KG1 (cell line): ENCODE measurements around the gene ACTR1A.
"Not testable (repeated sequence)": the region's sequence is repeated elsewhere in the genome, so short reads cannot be mapped to it uniquely, and the experiment has no call there.

Experiments used
- DNase-seq: peaks from one replicate; lab custom pipeline; 2025; lab: John Stamatoyannopoulos, UW

ACTR1A gene

DNA sequence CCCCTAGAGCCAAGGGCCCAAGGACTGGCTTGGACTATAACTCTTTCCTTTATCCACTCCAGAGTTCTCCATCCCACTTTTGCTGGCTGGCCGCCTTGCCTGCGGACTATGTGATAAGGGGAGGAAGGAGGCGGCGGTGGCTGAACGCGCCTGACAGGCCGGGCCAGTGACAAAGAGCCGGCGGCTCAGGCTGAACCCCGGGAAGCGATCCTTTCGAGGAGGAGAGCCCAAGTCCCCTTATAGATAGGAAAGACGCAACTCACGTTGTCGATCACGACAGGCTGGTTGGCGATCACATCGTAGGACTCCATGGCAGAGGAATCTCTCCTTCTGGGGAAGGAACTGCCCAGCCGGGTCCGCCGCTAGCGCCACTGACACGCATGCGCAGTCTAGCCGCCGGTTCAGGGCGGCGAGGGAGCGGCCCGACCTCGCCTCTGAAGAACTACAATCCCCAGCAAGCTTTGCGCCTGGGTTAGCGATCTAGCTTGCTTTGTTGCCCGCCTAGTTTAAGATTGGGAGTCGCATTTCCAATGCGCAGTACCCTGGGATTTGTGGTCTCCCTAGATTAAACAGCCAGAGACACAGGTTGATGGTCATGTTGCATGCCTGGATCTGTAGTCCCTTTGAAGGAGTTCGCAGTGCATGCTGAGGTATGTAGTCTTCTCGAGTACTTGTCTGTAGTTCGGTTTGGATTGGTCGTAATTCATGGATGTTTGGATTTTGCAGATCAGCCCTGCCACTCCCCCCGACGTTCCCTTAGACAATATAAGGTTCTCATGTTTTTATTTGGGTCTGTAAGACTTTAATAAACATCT, at the start of gene ACTR1A:
Gene ACTR1A, minus strand, starts transcription at position 376 of the 815 bp plus-strand sequence. Its CDS starts 65 bp downstream, at position 311.
- peak; percentile 97 for DNase-seq

DNA sequence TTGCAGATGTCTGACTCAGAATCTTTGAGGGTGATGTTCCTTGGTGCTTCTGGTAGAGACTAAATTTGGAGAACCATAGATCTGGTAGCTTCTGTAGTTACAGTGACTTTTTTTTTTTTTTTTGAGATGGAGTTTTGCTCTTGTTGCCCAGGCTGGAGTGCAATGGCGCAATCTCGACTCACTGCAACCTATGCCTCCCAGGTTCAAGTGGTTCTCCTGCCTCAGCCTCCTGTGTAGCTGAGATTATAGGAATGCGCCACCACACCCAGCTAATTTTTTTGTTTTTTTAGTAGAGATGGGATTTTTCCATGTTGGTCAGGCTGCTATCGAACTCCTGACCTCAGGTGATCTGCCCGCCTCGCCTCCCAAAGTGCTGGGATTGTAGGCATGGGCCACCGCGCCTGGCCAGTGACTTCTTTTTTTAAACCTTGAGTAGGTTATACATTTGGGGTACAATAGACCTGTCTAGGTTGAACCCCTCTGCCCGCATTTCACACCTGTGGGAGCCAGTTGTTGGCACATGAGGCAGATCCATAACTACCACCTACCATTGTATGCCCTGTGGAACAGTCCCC, 48.2 kb upstream of the ACTR1A start:
- DNase-seq, result no peak

GRCh38 chr10:102549549-102549948, 47.0 kb upstream of the ACTR1A start:
- DNase-seq, result no peak

DNA sequence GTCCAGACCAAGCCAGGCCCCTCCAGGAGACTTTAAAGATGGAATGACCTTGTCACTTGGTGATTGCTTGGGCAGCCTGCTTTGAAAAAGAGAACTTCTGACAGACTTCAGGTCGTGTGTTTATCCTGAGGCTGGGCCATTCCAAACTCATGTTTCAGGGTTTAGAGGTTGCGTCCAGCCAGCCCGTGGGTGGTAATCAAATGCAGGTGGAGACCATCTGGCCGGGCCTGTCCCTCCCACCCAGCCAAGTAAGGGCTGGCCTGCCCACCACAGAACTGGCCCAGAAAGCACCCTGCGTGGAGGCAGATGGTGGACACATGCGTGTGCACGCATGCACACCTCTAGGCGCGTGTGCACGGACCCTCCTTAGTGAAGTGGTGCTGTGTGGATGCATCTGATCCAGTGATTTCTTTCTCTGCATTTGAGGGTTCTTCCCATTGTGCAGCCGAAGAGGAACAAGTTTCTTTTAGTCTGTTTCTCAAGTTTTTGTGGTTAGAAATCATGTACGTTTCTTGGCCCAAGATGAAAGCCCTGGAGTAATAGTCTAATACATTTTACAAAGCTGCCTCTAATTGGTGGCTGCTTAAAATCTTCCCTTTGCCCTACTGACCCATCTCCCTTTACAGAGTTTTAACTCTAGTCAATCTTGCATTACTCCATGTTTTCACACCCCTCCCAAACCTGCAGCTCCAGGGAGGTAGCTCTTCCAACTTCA, 44.3 kb upstream of the ACTR1A start:
- DNase-seq, result no peak

GRCh38 chr10:102545997-102546396, 43.5 kb upstream of the ACTR1A start:
- no peak for DNase-seq

- no peak for DNase-seq
These were observed 42.9 kb upstream of the ACTR1A start for GRCh38 chr10:102545265-102545871.

- DNase-seq, result no peak
These were observed 40.4 kb upstream of the ACTR1A start for GRCh38 chr10:102542800-102543418.

- DNase-seq, result no peak
These were observed 37.5 kb upstream of the ACTR1A start for GRCh38 chr10:102540023-102540422.

DNA sequence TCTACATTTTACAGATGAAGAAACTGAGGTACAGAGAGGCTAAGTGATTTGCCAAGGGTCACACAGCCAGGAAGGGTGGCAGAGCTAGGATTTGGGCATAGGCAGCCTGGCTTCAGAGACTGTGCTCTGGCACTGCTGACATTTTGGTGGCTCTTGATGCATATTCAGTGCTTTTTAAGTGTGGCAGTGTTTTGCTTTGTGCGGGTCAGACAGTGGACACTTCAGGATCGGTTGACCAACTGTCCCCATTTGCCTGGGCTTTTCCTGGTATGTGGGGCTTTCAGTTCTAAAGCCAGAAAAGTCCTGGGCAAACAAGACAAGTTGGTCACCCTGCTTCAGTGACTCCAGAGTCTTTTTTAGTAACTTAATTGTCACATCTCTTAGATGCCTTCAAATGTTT, 36.3 kb upstream of the ACTR1A start:
- DNase-seq, result no peak

DNA sequence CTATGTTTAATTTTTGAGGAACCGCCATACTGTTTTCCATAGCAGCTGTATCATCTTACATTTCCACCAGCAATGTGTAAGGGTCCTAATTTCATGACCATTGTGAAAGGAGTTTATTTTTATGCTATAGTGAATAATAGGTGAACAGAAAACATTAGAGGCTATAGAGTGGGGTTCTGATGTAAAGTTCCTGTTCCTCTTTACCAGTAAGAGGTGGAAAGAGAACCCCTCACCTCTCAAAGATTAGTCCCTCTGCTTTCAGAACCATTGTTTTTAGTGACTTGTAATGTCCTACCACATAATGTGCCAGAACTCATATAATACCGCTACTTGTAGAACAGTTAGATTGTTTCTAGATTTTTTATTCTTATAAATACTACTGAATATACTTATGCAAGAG, 35.4 kb upstream of the ACTR1A start:
- no peak for DNase-seq

GRCh38 chr10:102537367-102537766, 34.9 kb upstream of the ACTR1A start:
- DNase-seq, result no peak

GRCh38 chr10:102535481-102536147, 33.1 kb upstream of the ACTR1A start:
- DNase-seq, result no peak

GRCh38 chr10:102534966-102535365, 32.5 kb upstream of the ACTR1A start:
- DNase-seq, result not testable (repeated sequence)

GRCh38 chr10:102534333-102534732, 31.8 kb upstream of the ACTR1A start:
- no peak for DNase-seq

DNA sequence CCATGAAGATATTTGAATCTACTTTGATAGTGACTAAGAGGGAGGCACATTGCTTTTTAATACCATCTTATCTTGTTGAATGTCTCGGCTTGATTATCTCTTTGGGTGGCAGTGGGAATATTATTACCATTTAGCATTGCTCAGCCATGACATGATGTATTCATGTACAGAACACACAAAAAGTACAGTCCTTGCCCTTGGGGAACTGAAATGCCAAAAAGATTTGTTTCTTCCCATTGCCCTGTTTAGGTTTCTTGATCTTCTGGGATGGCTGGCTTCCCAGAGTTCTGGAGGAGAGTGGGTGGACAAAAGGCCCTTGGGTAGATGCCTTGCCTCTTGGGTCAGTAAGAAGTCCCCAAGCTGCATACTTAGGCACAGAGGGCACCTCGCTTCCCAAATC, 25.0 kb upstream of the ACTR1A start:
- DNase-seq, result no peak

DNA sequence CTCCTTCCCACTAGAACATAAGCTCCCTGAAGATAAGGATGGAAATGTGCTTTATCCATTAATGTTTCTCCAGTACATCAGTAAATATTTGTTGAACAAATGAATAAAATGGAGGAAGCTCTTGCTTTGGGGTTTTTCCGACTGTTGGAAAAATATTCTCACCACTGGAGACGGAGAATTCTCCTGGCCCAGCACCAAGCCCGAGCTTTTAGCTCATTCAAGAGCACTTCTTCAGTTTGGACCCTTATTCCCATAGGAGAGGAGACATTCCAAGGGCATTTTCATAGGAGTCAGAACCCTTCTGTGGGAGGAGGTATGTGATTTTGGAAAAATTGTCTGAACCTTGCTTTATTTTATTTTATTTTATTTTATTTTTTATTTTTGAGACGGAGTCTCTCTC, 22.2 kb upstream of the ACTR1A start:
- no peak for DNase-seq

GRCh38 chr10:102523250-102524029, 20.9 kb upstream of the ACTR1A start:
- DNase-seq, result no peak

GRCh38 chr10:102522874-102523249, 20.4 kb upstream of the ACTR1A start:
- DNase-seq, result no peak

DNA sequence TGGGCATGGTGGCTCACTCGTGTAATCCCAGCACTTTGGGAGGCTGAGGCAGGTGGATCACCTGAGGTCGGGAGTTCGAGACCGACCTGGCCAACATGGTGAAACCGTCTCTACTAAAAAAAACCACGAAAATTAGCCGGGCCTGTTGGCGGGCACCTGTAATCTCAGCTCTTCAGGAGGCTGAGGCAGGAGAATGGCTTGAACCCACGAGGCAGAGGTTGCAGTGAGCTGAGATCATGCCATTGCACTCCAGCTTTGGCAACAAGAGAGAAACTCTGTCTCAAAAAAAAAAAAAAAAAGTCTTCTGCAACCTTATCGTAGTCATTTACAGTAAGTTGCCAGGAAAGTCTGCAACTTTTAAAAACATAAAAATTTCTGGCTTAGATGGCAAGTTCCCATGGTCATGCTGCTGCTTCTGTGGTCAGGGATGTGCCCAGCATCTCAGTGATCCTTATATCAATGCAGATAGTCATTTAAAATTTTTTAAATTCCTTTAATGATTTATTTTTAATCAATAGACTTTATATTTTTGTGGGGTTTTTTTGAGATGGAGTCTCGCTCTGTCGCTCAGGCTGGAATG, 16.8 kb upstream of the ACTR1A start:
- no peak for DNase-seq

DNA sequence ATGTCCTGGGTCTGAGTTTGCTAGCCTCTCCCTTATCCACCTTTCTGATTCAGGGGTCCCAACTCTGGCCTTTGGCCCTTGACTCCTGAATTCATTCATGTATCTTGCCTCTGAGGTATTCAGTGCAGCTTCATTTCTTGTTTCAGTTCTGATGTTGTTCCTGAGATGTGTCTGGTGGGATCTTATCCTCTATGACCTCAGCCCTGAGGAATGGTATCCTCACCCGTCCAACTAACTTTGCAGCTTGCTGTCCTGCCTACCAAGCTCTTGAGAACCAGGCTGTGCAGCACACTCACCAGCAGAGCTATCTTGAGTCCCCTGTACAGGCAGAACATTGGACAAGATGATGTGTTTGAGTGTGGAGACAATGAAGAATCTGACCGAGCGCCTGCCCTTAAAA, 15.0 kb upstream of the ACTR1A start:
- no peak for DNase-seq

GRCh38 chr10:102515724-102516123, 13.2 kb upstream of the ACTR1A start:
- DNase-seq, result no peak
